ENCODE measurements around the gene KCNE4. TPM values are rescaled to one million over a fixed set of nuclear protein-coding genes. Genes with fewer than 3 reads are reported as not detected.

Gene KCNE4
- total and polyA plus RNA-seq, 4 donors, result 4.4 to 21.5 (median 9.8) TPM

DNA sequence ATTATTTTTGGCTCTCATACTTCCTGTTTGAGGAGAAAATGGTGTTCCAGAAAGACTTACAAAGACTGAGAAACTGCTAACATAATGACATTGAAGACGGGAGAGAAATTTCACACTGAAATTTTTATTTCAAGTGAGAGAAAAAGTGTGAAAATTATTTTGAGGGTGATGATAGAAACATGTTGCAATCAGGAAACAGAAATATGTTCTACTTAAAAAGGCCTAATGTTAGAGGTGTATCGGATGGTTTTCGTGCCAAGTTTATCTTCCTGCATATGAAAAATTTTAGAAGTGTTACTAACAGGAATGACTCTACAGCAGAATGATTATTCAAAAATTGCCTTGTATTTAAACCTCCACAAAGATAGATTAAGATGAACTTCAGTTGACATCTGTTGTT, 50.5 kb downstream of the KCNE4 start:
- H3K36me3 ChIP-seq (ENCODE audit: control insufficient read depth in 1 of 2, insufficient read depth in 2 of 2, low read length in 1 of 2), result no peaks in the 10 kb centered on the region
- DNase-seq, result no peak
- WGBS, 2 donors, result 58 to 59% methylated on average over 3 of the region's 3 CpGs
- intact Hi-C loops (cut with DNase I), result loop anchor here (5.0 kb wide), 3 partner anchors 45 to 130 kb away; no protein-coding TSS in a partner anchor
- H3K4me1 ChIP-seq (ENCODE audit: control insufficient read depth in 1 of 2, insufficient read depth in 2 of 2, low read length in 2 of 2), result no peaks in the 10 kb centered on the region
- ATAC-seq (ENCODE audit: low FRiP score), result no peak
- H3K27ac ChIP-seq (ENCODE audit: low read depth in 1 of 2, low read length in 2 of 2), result no peak overlapping the region
- H3K27me3 ChIP-seq (ENCODE audit: control insufficient read depth in 1 of 2, insufficient read depth in 2 of 2, low read length in 1 of 2), result no peaks in the 10 kb centered on the region
- H3K4me3 ChIP-seq (ENCODE audit: low read length in 2 of 2), result no peak overlapping the region
- H3K9me3 ChIP-seq (ENCODE audit: control insufficient read depth, low read length), result no peaks in the 10 kb centered on the region

DNA sequence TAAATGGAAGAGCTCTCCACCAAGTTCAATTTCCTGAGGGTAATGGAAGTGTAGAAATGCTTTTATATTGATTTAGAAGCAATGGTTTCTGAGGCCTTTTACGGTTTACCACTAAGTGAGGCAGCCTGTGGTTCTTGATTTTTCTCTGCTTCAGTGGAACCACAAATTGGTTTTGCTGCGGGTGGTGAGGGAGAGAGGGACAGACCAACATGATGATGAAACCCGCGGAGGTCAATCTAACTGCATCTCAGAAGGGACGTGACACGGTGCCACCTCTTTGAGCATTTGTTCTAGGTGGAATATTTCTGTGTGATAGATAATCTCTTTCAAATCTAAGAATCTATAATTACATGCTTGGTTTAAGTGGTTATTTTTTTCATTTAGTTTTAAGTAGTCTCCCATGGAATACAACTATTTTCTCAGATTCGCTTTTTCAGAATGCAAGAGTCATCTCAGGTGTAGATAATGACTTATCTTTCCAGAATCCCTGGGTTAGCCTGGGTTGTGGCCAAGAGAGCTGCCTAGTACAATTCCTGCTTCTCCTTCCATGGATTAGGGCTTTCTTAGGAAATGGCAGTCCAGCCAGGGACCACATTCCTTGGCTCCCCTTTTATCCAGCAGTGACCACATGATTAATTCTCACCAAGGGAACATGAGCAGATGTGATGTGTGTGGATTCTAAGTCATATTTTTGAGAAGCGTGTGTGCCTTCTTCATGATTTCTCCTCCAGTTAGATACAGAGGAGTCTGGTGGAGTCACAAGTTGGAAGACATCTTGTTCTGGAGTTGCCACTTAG, 52.5 kb downstream of the KCNE4 start:
- no peak for DNase-seq
- H3K36me3 ChIP-seq (ENCODE audit: control insufficient read depth in 1 of 2, insufficient read depth in 2 of 2, low read length in 1 of 2), result no peaks in the 10 kb centered on the region
- no peaks in the 10 kb centered on the region for H3K9me3 ChIP-seq (ENCODE audit: control insufficient read depth, low read length)
- no peaks in the 10 kb centered on the region for H3K4me1 ChIP-seq (ENCODE audit: control insufficient read depth in 1 of 2, insufficient read depth in 2 of 2, low read length in 2 of 2)
- H3K27me3 ChIP-seq (ENCODE audit: control insufficient read depth in 1 of 2, insufficient read depth in 2 of 2, low read length in 1 of 2), result no peaks in the 10 kb centered on the region
- no peak for ATAC-seq (ENCODE audit: low FRiP score)
- intact Hi-C loops (cut with DNase I), result loop anchor here (5.0 kb wide), 3 partner anchors 47 to 132 kb away; no protein-coding TSS in a partner anchor
- 95 to 98% methylated on average over 8 of the region's 8 CpGs for whole genome bisulfite sequencing, 2 donors
- H3K4me3 ChIP-seq (ENCODE audit: low read length in 2 of 2), result no peak overlapping the region
- H3K27ac ChIP-seq (ENCODE audit: low read depth in 1 of 2, low read length in 2 of 2), result no peak overlapping the region

Other genes with a start within 250 kb of the KCNE4 start
- 10 to 100 TPM; 66.5 to 69.0 TPM for gene ACSL3, start 191.2 kb upstream of the KCNE4 start, total RNA-seq
- gene ACSL3, start 191.2 kb upstream of the KCNE4 start, polyA plus RNA-seq, result 10 to 100 TPM; 14.0 to 39.4 TPM